AG09319 (cell line): Measurements from ENCODE around the gene ACOX3.

Experiments
- DNase-seq: peaks from one replicate; pipeline ENCODE4 v3.0.0-alpha.2; 2010; ENCODE audit warnings: low read depth; ENCODE audit errors: extremely low read depth
- TF ChIP-seq, protein P1 (sequence below): IDR thresholded peaks from 2 replicates; pipeline ENCODE4 v1.5.1; 2011; ENCODE audit warnings: low read depth, mild to moderate bottlenecking, inconsistent platforms, low read length, moderate library complexity

Gene ACOX3

GRCh38 chr4:8379771-8380170 lies 60.8 kb downstream of the ACOX3 start:
- no peak for DNase-seq

DNA sequence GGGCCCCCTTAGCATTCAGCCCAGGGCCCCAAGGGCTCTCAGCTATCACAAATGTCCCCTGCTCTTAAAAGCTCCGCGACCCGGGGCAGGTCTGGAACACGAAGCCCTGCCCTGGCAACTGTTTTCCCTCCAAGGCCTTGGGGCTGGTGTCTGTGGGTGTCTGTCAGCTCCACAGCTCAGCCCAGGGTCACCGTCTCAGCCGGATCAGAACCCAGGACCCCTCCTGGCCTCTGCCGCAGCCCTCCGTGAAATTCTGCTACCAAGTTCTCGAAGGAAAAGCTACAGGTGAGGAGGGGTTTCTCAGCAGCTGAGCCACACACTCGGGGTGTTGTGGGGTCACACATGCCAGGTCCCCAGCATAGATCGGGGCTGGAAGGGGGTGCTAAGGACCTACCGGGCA lies 61.2 kb downstream of the ACOX3 start:
- TF ChIP-seq, protein P1, sequence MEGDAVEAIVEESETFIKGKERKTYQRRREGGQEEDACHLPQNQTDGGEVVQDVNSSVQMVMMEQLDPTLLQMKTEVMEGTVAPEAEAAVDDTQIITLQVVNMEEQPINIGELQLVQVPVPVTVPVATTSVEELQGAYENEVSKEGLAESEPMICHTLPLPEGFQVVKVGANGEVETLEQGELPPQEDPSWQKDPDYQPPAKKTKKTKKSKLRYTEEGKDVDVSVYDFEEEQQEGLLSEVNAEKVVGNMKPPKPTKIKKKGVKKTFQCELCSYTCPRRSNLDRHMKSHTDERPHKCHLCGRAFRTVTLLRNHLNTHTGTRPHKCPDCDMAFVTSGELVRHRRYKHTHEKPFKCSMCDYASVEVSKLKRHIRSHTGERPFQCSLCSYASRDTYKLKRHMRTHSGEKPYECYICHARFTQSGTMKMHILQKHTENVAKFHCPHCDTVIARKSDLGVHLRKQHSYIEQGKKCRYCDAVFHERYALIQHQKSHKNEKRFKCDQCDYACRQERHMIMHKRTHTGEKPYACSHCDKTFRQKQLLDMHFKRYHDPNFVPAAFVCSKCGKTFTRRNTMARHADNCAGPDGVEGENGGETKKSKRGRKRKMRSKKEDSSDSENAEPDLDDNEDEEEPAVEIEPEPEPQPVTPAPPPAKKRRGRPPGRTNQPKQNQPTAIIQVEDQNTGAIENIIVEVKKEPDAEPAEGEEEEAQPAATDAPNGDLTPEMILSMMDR: no peak
- DNase-seq: no peak

More at GRCh38 chr4:8379771-8380170, 60.8 kb downstream of the ACOX3 start:
- TF ChIP-seq, protein P1: no peak

DNA sequence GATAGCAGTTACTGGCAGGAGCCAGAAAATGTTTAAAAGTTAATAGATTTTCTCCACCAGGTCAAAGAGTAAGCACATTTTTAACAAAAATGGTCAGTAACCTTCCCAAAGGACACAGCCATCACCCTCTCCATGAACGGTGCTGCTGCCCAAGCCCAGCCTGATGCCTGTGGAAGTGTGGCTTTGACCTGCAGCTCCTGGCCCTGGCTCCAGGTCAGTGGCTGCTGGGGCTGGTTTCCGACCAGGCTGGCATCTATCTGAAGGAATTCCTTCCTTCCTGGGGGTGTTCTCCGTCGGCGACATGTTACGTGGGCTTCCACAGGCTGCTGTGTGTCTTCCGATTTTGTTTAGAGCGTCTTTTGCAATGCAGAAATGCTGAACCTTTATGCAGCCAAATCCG lies 61.7 kb downstream of the ACOX3 start:
- DNase-seq: no peak
- TF ChIP-seq, protein P1: no peak

GRCh38 chr4:8378101-8378724 lies 62.3 kb downstream of the ACOX3 start:
- TF ChIP-seq, protein P1: no peak
- no peak for DNase-seq

GRCh38 chr4:8377103-8378075 lies 63.1 kb downstream of the ACOX3 start:
- TF ChIP-seq, protein P1: no peak
- no peak for DNase-seq

DNA sequence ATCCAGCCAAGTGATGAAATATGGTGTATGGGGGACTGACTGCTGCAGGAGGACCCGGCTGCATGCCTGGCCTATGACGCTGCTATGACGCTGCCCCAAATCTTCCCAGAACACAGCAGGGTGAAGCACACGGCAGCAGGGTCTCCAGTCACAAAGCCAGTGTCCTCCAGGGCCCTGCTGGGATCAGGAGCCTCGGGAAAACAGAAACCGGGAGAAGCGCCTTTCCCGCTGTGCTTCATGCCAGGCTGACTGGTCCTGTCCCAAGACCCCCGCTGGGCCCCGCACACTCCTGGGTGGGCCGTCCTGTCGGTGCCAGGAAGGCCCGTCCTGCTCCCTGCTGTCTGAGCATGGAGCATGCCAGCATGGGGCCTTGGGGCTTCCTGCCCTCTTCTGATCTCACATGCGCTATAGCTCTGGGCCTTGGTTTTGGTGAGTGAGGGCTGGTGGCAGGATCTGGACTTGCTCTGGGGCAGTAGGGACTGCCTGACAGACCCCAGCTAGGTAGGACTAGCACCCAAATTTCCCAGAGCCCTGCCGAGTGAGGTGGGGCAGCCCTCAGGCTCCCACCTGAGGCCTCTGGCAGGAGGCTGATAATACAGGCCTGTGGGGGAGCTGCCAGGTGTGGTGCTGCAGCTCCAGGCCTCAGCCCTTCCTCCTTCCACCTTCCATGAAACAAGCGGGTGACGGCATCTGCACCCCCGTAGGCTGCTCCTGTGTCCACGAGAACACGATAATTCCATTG lies 64.0 kb downstream of the ACOX3 start:
- TF ChIP-seq, protein P1: no peak
- DNase-seq: no peak
